Mesenchymal stem cell (in vitro differentiated cells and primary cell): ENCODE measurements around the gene N4BP3.
"Not testable (repeated sequence)": the region's sequence is repeated elsewhere in the genome, so short reads cannot be mapped to it uniquely, and the experiment has no call there.

Experiments
- DNase-seq: peaks from one replicate; pipeline ENCODE4 v3.0.0-alpha.2; 2013
- H2AFZ ChIP-seq: one replicate; pipeline ENCODE4 v1.6.1; 2013; ENCODE audit warnings: low read depth, mild to moderate bottlenecking, control low read depth, inconsistent platforms, low read length, moderate library complexity
- H2AK5ac ChIP-seq: 2 replicates; pipeline ENCODE4 v1.6.1; 2013; ENCODE audit warnings: low read length, moderate library complexity, mild to moderate bottlenecking, inconsistent platforms; ENCODE audit not compliant: severe bottlenecking
- H2BK120ac ChIP-seq: one replicate; pipeline ENCODE4 v1.6.1; 2013; ENCODE audit warnings: low read depth, mild to moderate bottlenecking, inconsistent platforms, low read length, moderate library complexity
- H2BK12ac ChIP-seq, 2 experiments: one replicate each; pipeline ENCODE4 v1.6.1; 2013; ENCODE audit warnings: inconsistent platforms in 2 of 2, low read length in 2 of 2, mild to moderate bottlenecking in 2 of 2, moderate library complexity in 2 of 2, control low read depth in 1 of 2
- H2BK15ac ChIP-seq: one replicate; pipeline ENCODE4 v1.6.1; 2013; ENCODE audit warnings: mild to moderate bottlenecking, low read depth, inconsistent platforms; ENCODE audit not compliant: poor library complexity, severe bottlenecking
- H2BK5ac ChIP-seq: 2 replicates; pipeline ENCODE4 v1.6.1; 2013; ENCODE audit warnings: low read depth, mild to moderate bottlenecking, low read length, control low read depth, inconsistent platforms; ENCODE audit not compliant: poor library complexity, severe bottlenecking
- H3K14ac ChIP-seq, 2 experiments: one replicate each; pipeline ENCODE4 v1.6.1; 2013; ENCODE audit warnings: inconsistent platforms in 2 of 2, low read length in 2 of 2, control low read depth in 1 of 2, mild to moderate bottlenecking in 1 of 2, moderate library complexity in 1 of 2
- H3K18ac ChIP-seq, 2 experiments: one replicate each; pipeline ENCODE4 v1.6.1; 2013; ENCODE audit warnings: inconsistent platforms in 2 of 2, low read length in 2 of 2, control low read depth in 1 of 2, low read depth in 1 of 2, mild to moderate bottlenecking in 1 of 2
- H3K23ac ChIP-seq, 2 experiments: one replicate each; pipeline ENCODE4 v1.6.1; 2013; ENCODE audit warnings: inconsistent platforms in 2 of 2, low read length in 2 of 2, mild to moderate bottlenecking in 2 of 2, moderate library complexity in 2 of 2, control low read depth in 1 of 2
- H3K27ac ChIP-seq: 2 replicates; pipeline ENCODE4 v1.5.1; 2013; ENCODE audit warnings: mild to moderate bottlenecking, moderate library complexity, low read length, control low read depth, inconsistent platforms; ENCODE audit not compliant: poor library complexity, severe bottlenecking
- H3K27me3 ChIP-seq, 2 experiments: 2 replicates each; pipeline versions ENCODE4 v1.6.1 to v1.7.0; 2013; ENCODE audit warnings: low read length in 2 of 2, mild to moderate bottlenecking in 2 of 2, moderate library complexity in 2 of 2, control low read depth in 1 of 2, inconsistent platforms in 1 of 2; ENCODE audit not compliant: control insufficient read depth in 1 of 2, insufficient read depth in 1 of 2
- H3K36me3 ChIP-seq, 2 experiments: 2 replicates each; pipeline versions ENCODE4 v1.6.1 to v1.7.0; 2013; ENCODE audit warnings: low read length in 2 of 2, control low read depth in 1 of 2, inconsistent platforms in 1 of 2, low read depth in 1 of 2, mild to moderate bottlenecking in 1 of 2; ENCODE audit not compliant: insufficient read depth in 2 of 2, control insufficient read depth in 1 of 2
- H3K4ac ChIP-seq, 2 experiments: one replicate each; pipeline ENCODE4 v1.6.1; 2013; ENCODE audit warnings: inconsistent platforms in 2 of 2, low read length in 2 of 2, mild to moderate bottlenecking in 2 of 2, moderate library complexity in 2 of 2, control low read depth in 1 of 2, low read depth in 1 of 2
- H3K4me1 ChIP-seq: 2 replicates; pipeline ENCODE4 v1.6.1; 2013; ENCODE audit warnings: low read depth, low read length, control low read depth; ENCODE audit not compliant: control insufficient read depth, insufficient read depth
- H3K4me2 ChIP-seq: 2 replicates; pipeline ENCODE4 v1.6.1; 2013; ENCODE audit warnings: low read length, mild to moderate bottlenecking, inconsistent platforms; ENCODE audit not compliant: poor library complexity, severe bottlenecking
- H3K4me3 ChIP-seq, 2 experiments: 2 replicates each; pipeline versions ENCODE4 v1.5.1 to v1.7.0; 2013; ENCODE audit warnings: low read length in 2 of 2, mild to moderate bottlenecking in 2 of 2, control low read depth in 1 of 2, low read depth in 1 of 2; ENCODE audit not compliant: insufficient read depth in 1 of 2
- H3K79me1 ChIP-seq: replicated peaks from 2 replicates; pipeline ENCODE4 v1.6.1; 2013; ENCODE audit warnings: mild to moderate bottlenecking, control low read depth, low read length, inconsistent platforms; ENCODE audit not compliant: poor library complexity, severe bottlenecking
- H3K9ac ChIP-seq: 2 replicates; pipeline ENCODE4 v1.7.0; 2013; ENCODE audit warnings: mild to moderate bottlenecking, low read length, moderate library complexity
- H3K9me3 ChIP-seq: 2 replicates; pipeline ENCODE4 v1.7.0; 2013; ENCODE audit warnings: mild to moderate bottlenecking, low read length; ENCODE audit not compliant: control insufficient read depth
- H4K8ac ChIP-seq: one replicate; pipeline ENCODE4 v1.6.1; 2013; ENCODE audit warnings: inconsistent platforms, mild to moderate bottlenecking, low read length, moderate library complexity
- H4K91ac ChIP-seq: one replicate; pipeline ENCODE4 v1.6.1; 2013; ENCODE audit warnings: mild to moderate bottlenecking, low read length, inconsistent platforms
- WGBS: methylation state at CpG from one replicate; pipeline ENCODE4 v1.1.7; 2013; ENCODE audit warnings: mixed read lengths; 5-methylcytosine and 5-hydroxymethylcytosine counted together

The N4BP3 gene

DNA sequence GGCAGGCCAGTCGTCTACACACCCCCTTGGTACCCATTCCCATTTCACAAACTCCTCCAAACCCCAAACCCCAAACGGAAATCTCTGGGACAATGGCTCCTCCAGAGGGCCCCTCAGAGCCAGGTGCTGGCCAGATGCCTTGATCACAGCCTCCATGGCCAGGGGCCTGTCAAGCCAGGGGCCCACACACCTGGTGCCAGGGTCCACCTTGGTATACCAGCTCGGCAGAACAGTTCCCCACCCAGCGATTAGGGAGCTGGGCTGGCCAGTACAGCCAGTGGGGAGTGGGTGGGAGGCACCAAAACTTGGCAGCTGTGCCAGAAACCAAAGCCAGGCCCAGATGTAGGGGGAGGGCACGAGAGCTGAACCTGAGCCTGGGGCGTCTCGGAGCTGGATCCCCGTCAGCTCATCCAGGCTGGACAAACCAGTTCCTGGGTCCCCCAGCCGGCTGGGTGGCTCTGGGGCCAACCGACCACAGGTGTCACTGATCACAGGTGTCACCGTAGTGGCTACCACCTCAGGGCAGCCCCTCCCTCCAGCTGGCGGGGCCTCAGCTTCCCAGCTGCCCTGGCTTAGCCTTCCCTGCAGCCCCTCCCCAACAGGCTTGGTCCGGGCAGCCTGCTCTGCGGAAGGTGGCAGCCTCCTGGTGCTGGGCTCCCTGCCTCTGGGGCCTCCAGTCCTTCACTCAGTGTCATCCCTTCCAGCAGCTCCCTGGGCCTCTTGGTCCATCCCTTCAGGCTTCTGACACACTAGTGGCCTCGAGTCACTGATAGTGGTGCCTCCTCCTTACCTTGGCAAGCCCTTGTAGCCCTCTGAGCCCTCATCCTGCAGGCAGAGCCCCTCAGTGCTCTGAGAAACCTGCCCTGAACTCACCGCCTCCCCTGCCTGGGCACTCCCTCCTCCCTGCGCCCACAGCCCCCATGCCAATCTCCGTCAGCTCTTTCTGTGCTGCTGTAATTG, 10.9 kb downstream of the N4BP3 start:
- Histone ChIP-seq H3K18ac (no peak overlapping the region), H3K36me3 (peaks cover 0 to 7% of the 10 kb centered on the region in 2 experiments), H3K9ac (no peak overlapping the region), H3K4me1 (no peaks in the 10 kb centered on the region), H2BK12ac (no peak overlapping the region), H3K4me2 (no peak overlapping the region), H4K8ac (no peak overlapping the region), H4K91ac (no peak overlapping the region), H2BK5ac (no peak overlapping the region), H3K23ac (no peak overlapping the region), H2BK120ac (no peak overlapping the region), H3K79me1 (peaks cover under 1% of the 10 kb centered on the region), H3K4ac (no peak overlapping the region), H3K27ac (no peak overlapping the region), H2AK5ac (no peak overlapping the region), H3K27me3 (peaks cover 0 to 30% of the 10 kb centered on the region in 2 experiments), H3K9me3 (no peaks in the 10 kb centered on the region), H3K4me3 (no peak overlapping the region), H2AFZ (no peak overlapping the region), H2BK15ac (no peak overlapping the region), H3K14ac (no peak overlapping the region)
- 92% methylated on average over 17 of the region's 18 CpGs for WGBS
- DNase-seq, result no peak

DNA sequence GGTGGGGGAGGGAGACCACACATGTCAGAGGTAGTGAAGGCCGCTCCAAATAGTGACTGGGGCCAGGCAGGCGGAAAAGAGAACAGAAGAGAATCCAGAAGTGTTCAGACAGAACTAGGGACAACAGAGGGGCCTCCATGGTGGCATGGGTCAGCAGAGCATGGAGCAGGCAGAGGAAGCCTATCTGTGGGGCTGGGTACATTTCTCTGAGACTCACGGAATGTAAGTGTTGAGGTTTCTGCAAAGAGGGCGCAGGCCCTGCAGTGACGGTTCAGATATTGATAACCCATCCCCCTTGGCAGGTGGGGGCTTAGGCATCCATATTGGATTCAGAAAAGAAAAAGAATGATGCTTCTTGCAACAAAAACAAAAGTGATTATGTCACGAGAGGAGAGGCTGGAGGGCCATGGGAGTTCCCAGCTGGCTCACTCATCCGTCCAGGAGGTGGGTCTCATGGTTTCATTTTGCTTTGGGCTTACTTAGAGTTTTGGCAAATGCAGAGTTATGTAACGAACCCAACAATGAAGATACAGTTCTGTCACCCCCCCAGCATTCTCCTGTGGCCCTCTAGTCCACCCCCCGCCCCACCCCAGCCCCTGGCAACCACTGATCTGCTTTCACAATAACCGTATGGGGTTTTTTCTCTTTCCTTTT, 12.0 kb downstream of the N4BP3 start:
- peaks cover 0 to 7% of the 10 kb centered on the region in 2 experiments for H3K36me3 ChIP-seq
- H3K4me1 ChIP-seq, result peaks cover 2% of the 10 kb centered on the region
- H4K91ac ChIP-seq, result no peak overlapping the region
- H2BK12ac ChIP-seq, result no peak overlapping the region
- no peak overlapping the region for H3K4me2 ChIP-seq
- H3K27ac ChIP-seq, result no peak overlapping the region
- H3K18ac ChIP-seq, result no peak overlapping the region
- H3K9ac ChIP-seq, result no peak overlapping the region
- no peak for DNase-seq
- H3K14ac ChIP-seq, result no peak overlapping the region
- no peaks in the 10 kb centered on the region for H3K9me3 ChIP-seq
- peaks cover 0 to 29% of the 10 kb centered on the region in 2 experiments for H3K27me3 ChIP-seq
- H3K23ac ChIP-seq, result no peak overlapping the region
- no peak overlapping the region for H2BK15ac ChIP-seq
- no peak overlapping the region for H3K4ac ChIP-seq
- H4K8ac ChIP-seq, result no peak overlapping the region
- no peak overlapping the region for H3K4me3 ChIP-seq
- no peak overlapping the region for H2BK5ac ChIP-seq
- no peak overlapping the region for H2AK5ac ChIP-seq
- WGBS, result 77% methylated on average over 9 of the region's 10 CpGs
- no peak overlapping the region for H2AFZ ChIP-seq
- no peak overlapping the region for H2BK120ac ChIP-seq
- peaks cover 2% of the 10 kb centered on the region for H3K79me1 ChIP-seq

DNA sequence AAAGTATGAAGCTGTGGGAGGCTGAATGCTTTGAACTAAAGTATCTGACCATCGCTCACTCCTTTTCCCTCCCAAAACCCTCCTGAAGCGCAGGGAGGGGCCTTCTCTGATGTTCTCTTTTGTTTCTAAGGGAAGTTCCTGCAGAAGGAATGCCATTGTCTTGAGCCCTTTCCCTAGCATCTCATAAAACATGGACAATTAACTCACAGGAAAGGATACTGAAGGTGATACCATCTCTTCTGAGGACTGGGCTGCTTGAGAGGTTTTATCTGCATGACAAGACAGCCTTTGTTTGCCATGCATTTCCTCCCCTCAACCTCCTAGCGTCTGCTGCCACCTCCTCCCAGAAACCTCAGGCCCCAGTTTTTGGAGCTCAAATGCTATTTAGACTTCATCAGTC, 13.2 kb downstream of the N4BP3 start:
- no peak overlapping the region for H3K4me2 ChIP-seq
- no peak overlapping the region for H2AFZ ChIP-seq
- H3K4me3 ChIP-seq, result no peak overlapping the region
- peaks cover 3% of the 10 kb centered on the region for H3K4me1 ChIP-seq
- H2BK5ac ChIP-seq, result no peak overlapping the region
- no peak overlapping the region for H2AK5ac ChIP-seq
- H3K36me3 ChIP-seq, result peaks cover 0 to 5% of the 10 kb centered on the region in 2 experiments
- no peak overlapping the region for H4K8ac ChIP-seq
- no peak overlapping the region for H3K27ac ChIP-seq
- H3K14ac ChIP-seq, result no peak overlapping the region
- no peak overlapping the region for H2BK120ac ChIP-seq
- H3K4ac ChIP-seq, result no peak overlapping the region
- no peak overlapping the region for H2BK12ac ChIP-seq
- no peak overlapping the region for H3K23ac ChIP-seq
- peaks cover 0 to 21% of the 10 kb centered on the region in 2 experiments for H3K27me3 ChIP-seq
- no peak overlapping the region for H3K9ac ChIP-seq
- H2BK15ac ChIP-seq, result no peak overlapping the region
- H3K9me3 ChIP-seq, result no peaks in the 10 kb centered on the region
- peaks cover 3% of the 10 kb centered on the region for H3K79me1 ChIP-seq
- no peak overlapping the region for H3K18ac ChIP-seq
- no peak overlapping the region for H4K91ac ChIP-seq
- DNase-seq, result no peak
- WGBS, result 27% methylated on average over 1 of the region's 3 CpGs

DNA sequence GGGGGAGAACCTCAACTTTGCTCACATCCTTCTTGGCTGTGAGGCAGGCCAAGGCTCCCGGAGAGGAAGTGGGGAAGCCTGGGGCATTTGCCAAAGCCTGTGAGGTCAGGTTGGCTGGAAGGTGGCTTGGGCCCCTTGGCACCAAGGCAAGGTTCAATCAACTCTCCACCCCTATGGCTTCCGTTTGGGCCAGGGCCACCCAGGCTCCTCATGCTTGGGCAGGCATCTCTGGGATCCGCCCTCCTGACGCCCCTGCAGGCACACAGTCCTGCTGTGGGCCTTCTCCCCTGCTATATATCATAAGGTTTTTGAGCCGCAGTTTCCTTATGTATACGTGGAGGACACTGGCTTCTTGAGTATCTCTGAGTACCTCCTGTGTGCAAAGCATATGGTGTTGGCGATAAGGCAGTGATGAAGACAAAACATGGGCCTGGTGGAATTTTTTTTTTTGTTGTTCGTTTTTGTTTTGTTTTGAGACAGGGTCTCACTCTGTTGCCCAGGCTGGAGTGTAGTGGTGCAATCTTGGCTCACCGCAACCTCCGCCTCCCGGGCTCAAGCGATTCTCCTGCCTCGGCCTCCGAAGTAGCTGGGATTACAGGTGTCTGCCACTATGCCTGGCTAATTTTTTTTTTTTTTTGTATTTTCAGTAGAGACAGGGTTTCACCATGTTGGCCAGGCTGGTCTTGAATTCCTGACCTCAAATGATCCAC, 14.1 kb downstream of the N4BP3 start:
- H3K9ac ChIP-seq, result not testable (repeated sequence)

More for the DNA sequence above, 14.1 kb downstream of the N4BP3 start:
- not testable (repeated sequence) for H2BK12ac ChIP-seq, H4K8ac ChIP-seq, H2AFZ ChIP-seq, H4K91ac ChIP-seq, H3K18ac ChIP-seq, H3K4me2 ChIP-seq, H3K9me3 ChIP-seq, DNase-seq, H2BK5ac ChIP-seq, H3K79me1 ChIP-seq, H3K23ac ChIP-seq, H3K4me1 ChIP-seq, H2BK120ac ChIP-seq, H3K4ac ChIP-seq, H3K27ac ChIP-seq, H3K4me3 ChIP-seq, H2AK5ac ChIP-seq, H3K36me3 ChIP-seq, H2BK15ac ChIP-seq
- Histone ChIP-seq H3K27me3 (peaks cover 0 to 12% of the 10 kb centered on the region in 2 experiments), H3K14ac (peak overlapping the region in 1 of 2 experiments; percentile 15)
- 94% methylated on average over 11 of the region's 14 CpGs for WGBS
